HepG2 (cell line): ENCODE measurements around the gene S100Z. TPM values are rescaled to one million over a fixed set of nuclear protein-coding genes. Genes with fewer than 3 reads are reported as not detected.

Experiments used
- ATAC-seq: fragments of 200-7000 bp; cut with Tn5 transposase; 3 replicates; pipeline ENCODE4 v1.9.1; 2020; ENCODE audit warnings: mild to moderate bottlenecking, moderate library complexity
- BruUV-seq: library from RNA; stranded (reverse); fragments of 400-500 nt; replicated peaks from 2 replicates; lab custom pipeline; 2021; lab: Mats Ljungman, UMichigan
- CTCF ChIA-PET: fragments of 300-600 bp; formaldehyde crosslinking; extraction: SDS; loops from one replicate; lab custom pipeline; 2021; ENCODE audit warnings: low total read pairs, inconsistent platforms, low intra/inter-chr PET ratio; lab: Yijun Ruan, JAX
- POLR2A ChIA-PET: fragments of 350-600 bp; sonication (Branson Sonifier 250); formaldehyde crosslinking; loops from one replicate; lab custom pipeline; 2020; ENCODE audit warnings: antibody characterized with exemption, inconsistent platforms; lab: Yijun Ruan, JAX
- DNase-seq: peaks from one replicate; pipeline ENCODE4 v3.0.0-alpha.2; 2015; ENCODE audit warnings: low spot score
- FAIRE-seq: peaks from 3 replicates; lab custom pipeline; 2011; peaks lifted over from hg19 to GRCh38; lab: Jason Lieb, UNC
- H2AFZ ChIP-seq: one replicate; pipeline ENCODE4 v1.6.1; 2011; ENCODE audit warnings: low read length, inconsistent platforms
- H3K27ac ChIP-seq: fragments of 300-600 bp; 3 replicates; pipeline ENCODE4 v1.8.0; 2011; ENCODE audit warnings: mixed run types, mild to moderate bottlenecking, mixed read lengths, low read length, inconsistent platforms; ENCODE audit not compliant: insufficient read depth; ENCODE audit errors: extremely low read length
- H3K27me3 ChIP-seq, 2 experiments: fragments of 200-600 bp in 1 of 2; 2 replicates in 1 of 2; 3 replicates in 1 of 2; pipeline versions ENCODE4 v1.6.0 to v1.8.0; 2011; ENCODE audit warnings: low read length in 2 of 2, mild to moderate bottlenecking in 2 of 2, moderate library complexity in 2 of 2, inconsistent platforms in 1 of 2; ENCODE audit not compliant: insufficient read depth in 2 of 2, control insufficient read depth in 1 of 2
- H3K36me3 ChIP-seq, 2 experiments: fragments of 200-600 bp in 1 of 2; replicated peaks in 1 of 2; 2 replicates in 1 of 2; 3 replicates in 1 of 2; pipeline versions ENCODE4 v1.5.1 to v1.8.0; 2011; ENCODE audit warnings: low read length in 2 of 2, inconsistent platforms in 1 of 2; ENCODE audit not compliant: insufficient read depth in 2 of 2, control insufficient read depth in 1 of 2
- H3K4me1 ChIP-seq: 2 replicates; pipeline ENCODE4 v1.5.1; 2012; ENCODE audit warnings: low read length, inconsistent platforms; ENCODE audit not compliant: insufficient read depth
- H3K4me2 ChIP-seq: 2 replicates; pipeline ENCODE4 v1.6.0; 2011; ENCODE audit warnings: low read depth, low read length, inconsistent platforms
- H3K4me3 ChIP-seq, 3 experiments: fragments of 200-600 bp in 1 of 3; sonication (generic), shearing (Covaris generic) in 1 of 3; replicated peaks in 1 of 3; 2 replicates each; pipeline ENCODE4 v1.5.1; 2011 to 2016; ENCODE audit warnings: low read length in 3 of 3, inconsistent platforms in 2 of 3, low read depth in 2 of 3, mild to moderate bottlenecking in 2 of 3, control low read depth in 1 of 3, mixed read lengths in 1 of 3; ENCODE audit not compliant: insufficient read depth in 1 of 3
- H3K79me2 ChIP-seq: one replicate; pipeline ENCODE4 v1.6.1; 2011; ENCODE audit warnings: low read length, inconsistent platforms; ENCODE audit not compliant: insufficient read depth
- H3K9ac ChIP-seq: 2 replicates; pipeline ENCODE4 v1.6.0; 2011; ENCODE audit warnings: mild to moderate bottlenecking, low read depth, low read length, inconsistent platforms; ENCODE audit not compliant: insufficient read depth
- H3K9me3 ChIP-seq: 2 replicates; pipeline ENCODE4 v1.5.1; 2012; ENCODE audit warnings: mild to moderate bottlenecking, low read length
- H4K20me1 ChIP-seq: 2 replicates; pipeline ENCODE4 v1.6.0; 2011; ENCODE audit warnings: inconsistent platforms, mild to moderate bottlenecking, low read length, moderate library complexity; ENCODE audit not compliant: insufficient read depth
- BHLHE40 ChIP-seq: IDR thresholded peaks from 2 replicates; pipeline ENCODE4 v1.6.1; 2011; ENCODE audit warnings: low read length, improper control_type of control experiment
- HES4 ChIP-seq: sonication (generic); formaldehyde crosslinking; IDR thresholded peaks from 2 replicates; pipeline ENCODE4 v1.9.0; 2021; ENCODE audit warnings: mild to moderate bottlenecking, missing genetic modification reagents, borderline replicate concordance
- HNF4G ChIP-seq, 2 experiments: sonication (generic) in 1 of 2; formaldehyde crosslinking in 1 of 2; IDR thresholded peaks; 2 replicates each; pipeline versions ENCODE4 v1.4.0 to v1.6.1; 2011 to 2020; ENCODE audit warnings: borderline replicate concordance in 2 of 2, low read depth in 2 of 2, mild to moderate bottlenecking in 2 of 2, low read length in 1 of 2, missing genetic modification reagents in 1 of 2, moderate library complexity in 1 of 2
- PCBP1 ChIP-seq: fragments of 200-400 bp; formaldehyde crosslinking; IDR thresholded peaks from 2 replicates; pipeline ENCODE4 v1.6.1; 2017; ENCODE audit warnings: mild to moderate bottlenecking, low read depth, low read length, borderline replicate concordance
- RCOR2 ChIP-seq: IDR thresholded peaks from 2 replicates; pipeline ENCODE4 v1.6.1; 2016; ENCODE audit warnings: missing biosample characterization, missing genetic modification reagents
- ZBTB25 ChIP-seq: IDR thresholded peaks from 2 replicates; pipeline ENCODE4 v1.6.1; 2018; ENCODE audit warnings: missing genetic modification reagents
- ZBTB4 ChIP-seq: sonication (generic); formaldehyde crosslinking; IDR thresholded peaks from 2 replicates; pipeline ENCODE4 v1.4.0; 2020; ENCODE audit warnings: missing genetic modification reagents, mild to moderate bottlenecking, borderline replicate concordance
- ZNF292 ChIP-seq: sonication (generic); formaldehyde crosslinking; IDR thresholded peaks from 2 replicates; pipeline ENCODE4 v1.8.1; 2022; ENCODE audit warnings: mild to moderate bottlenecking, low read depth, missing genetic modification reagents, borderline replicate concordance
- ZNF747 ChIP-seq: sonication (generic); formaldehyde crosslinking; IDR thresholded peaks from 2 replicates; pipeline ENCODE4 v1.8.1; 2023; ENCODE audit warnings: missing genetic modification reagents, mild to moderate bottlenecking, borderline replicate concordance
- WGBS: methylation state at CpG from one replicate; pipeline ENCODE4 v1.1.6; 2017; ENCODE audit warnings: low lambda C conversion rate; 5-methylcytosine and 5-hydroxymethylcytosine counted together
- in situ Hi-C: cut with HindIII; loops from 2 replicates; pipeline ENCODE4 v1.10.0; 2017; ENCODE audit warnings: low pct_unique_long_range_greater_than_20kb; ENCODE audit not compliant: extremely low pct_ligation_motif_present
- intact Hi-C: fragments of 100-400 bp; cut with micrococcal nuclease; formaldehyde crosslinking; loops from one replicate; pipeline ENCODE4 v1.10.0; 2022; ENCODE audit not compliant: unreplicated experiment
- polyA plus RNA-seq, 8 experiments: library from polyadenylated mRNA; depleted of rRNA in 3 of 8; stranded (reverse) in 7 of 8; unstranded in 1 of 8; fragments of >200 nt; fragmentation: Illumina TruSeq in 4 of 8; extraction: Trizol in 4 of 8; gene quantifications; 2 replicates each; pipeline versions ENCODE4 v1.2.1 to v1.2.3, GENCODE V29; 2011 to 2016; ENCODE audit warnings: low read depth in 4 of 8, missing spikeins in 1 of 8, mixed read lengths in 1 of 8; ENCODE audit not compliant: insufficient read depth in 1 of 8
- total RNA-seq, 5 experiments: library from RNA; depleted of rRNA; stranded (reverse); fragments of >200 nt; fragmentation: Illumina TruSeq; extraction: Trizol; gene quantifications; 2 replicates each; pipeline ENCODE4 v1.2.3, GENCODE V29; 2016; ENCODE audit warnings: low read depth in 1 of 5
- TF ChIP-seq, protein P1 (sequence below): sonication (generic); formaldehyde crosslinking; IDR thresholded peaks from 2 replicates; pipeline ENCODE4 v1.4.0; 2020; ENCODE audit warnings: missing genetic modification reagents, borderline replicate concordance

The S100Z gene
- total and polyA plus RNA-seq, 2 of the 13 experiments (the other 11 are each of a cell fraction or from before 2014, with no cell fraction given) = 0.22 TPM; not detected in 1

GRCh38 chr5:76852772-76853171, 3.0 kb downstream of the S100Z start:
- BruUV-seq = no TSS peak
- Histone ChIP-seq H4K20me1 (no peaks in the 10 kb centered on the region), H2AFZ (no peak overlapping the region), H3K27me3 (no peaks in the 10 kb centered on the region; a peak in 1 of 5 replicates), H3K4me1 (peaks cover 19% of the 10 kb centered on the region; the same call in 1 of the 2 replicates), H3K79me2 (no peaks in the 10 kb centered on the region), H3K9me3 (no peaks in the 10 kb centered on the region), H3K27ac (no peak overlapping the region), H3K36me3 (no peaks in the 10 kb centered on the region), H3K9ac (no peak overlapping the region), H3K4me3 (no peak overlapping the region), H3K4me2 (no peak overlapping the region)
- no peak for ATAC-seq
- no peak for DNase-seq
- FAIRE-seq = no peak
- in situ Hi-C loops = no loop called here
- ChIA-PET POLR2A (no interaction called here), CTCF (no interaction called here)
- WGBS = 5% methylated on average over 2 of the region's 2 CpGs
- no peak for TF ChIP-seq ZBTB25 (CRISPR knock-in tag)
- no peak for TF ChIP-seq HNF4G (IDR thresholded peaks at IDR 0.05; ENCODE audit: borderline replicate concordance, low read depth, low read length)
- no peak for TF ChIP-seq HNF4G (CRISPR knock-in tag; IDR thresholded peaks at IDR 0.05; ENCODE audit: borderline replicate concordance, low read depth)
- TF ChIP-seq, protein P1, sequence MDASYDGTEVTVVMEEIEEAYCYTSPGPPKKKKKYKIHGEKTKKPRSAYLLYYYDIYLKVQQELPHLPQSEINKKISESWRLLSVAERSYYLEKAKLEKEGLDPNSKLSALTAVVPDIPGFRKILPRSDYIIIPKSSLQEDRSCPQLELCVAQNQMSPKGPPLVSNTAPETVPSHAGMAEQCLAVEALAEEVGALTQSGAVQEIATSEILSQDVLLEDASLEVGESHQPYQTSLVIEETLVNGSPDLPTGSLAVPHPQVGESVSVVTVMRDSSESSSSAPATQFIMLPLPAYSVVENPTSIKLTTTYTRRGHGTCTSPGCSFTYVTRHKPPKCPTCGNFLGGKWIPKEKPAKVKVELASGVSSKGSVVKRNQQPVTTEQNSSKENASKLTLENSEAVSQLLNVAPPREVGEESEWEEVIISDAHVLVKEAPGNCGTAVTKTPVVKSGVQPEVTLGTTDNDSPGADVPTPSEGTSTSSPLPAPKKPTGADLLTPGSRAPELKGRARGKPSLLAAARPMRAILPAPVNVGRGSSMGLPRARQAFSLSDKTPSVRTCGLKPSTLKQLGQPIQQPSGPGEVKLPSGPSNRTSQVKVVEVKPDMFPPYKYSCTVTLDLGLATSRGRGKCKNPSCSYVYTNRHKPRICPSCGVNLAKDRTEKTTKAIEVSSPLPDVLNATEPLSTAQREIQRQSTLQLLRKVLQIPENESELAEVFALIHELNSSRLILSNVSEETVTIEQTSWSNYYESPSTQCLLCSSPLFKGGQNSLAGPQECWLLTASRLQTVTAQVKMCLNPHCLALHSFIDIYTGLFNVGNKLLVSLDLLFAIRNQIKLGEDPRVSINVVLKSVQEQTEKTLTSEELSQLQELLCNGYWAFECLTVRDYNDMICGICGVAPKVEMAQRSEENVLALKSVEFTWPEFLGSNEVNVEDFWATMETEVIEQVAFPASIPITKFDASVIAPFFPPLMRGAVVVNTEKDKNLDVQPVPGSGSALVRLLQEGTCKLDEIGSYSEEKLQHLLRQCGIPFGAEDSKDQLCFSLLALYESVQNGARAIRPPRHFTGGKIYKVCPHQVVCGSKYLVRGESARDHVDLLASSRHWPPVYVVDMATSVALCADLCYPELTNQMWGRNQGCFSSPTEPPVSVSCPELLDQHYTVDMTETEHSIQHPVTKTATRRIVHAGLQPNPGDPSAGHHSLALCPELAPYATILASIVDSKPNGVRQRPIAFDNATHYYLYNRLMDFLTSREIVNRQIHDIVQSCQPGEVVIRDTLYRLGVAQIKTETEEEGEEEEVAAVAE (CRISPR knock-in tag) = no peak
- TF ChIP-seq ZBTB4 (CRISPR knock-in tag) = no peak
- no peak for TF ChIP-seq BHLHE40
- no peak for TF ChIP-seq PCBP1
- no peak for TF ChIP-seq RCOR2
- TF ChIP-seq HES4 (CRISPR knock-in tag) = no peak
- TF ChIP-seq ZNF292 (CRISPR knock-in tag) = no peak
- TF ChIP-seq ZNF747 (CRISPR knock-in tag) = no peak
- intact Hi-C loops = no loop called here
